ACHN (cell line): Measurements from ENCODE around the gene CCDC85A.

Experiments
- DNase-seq: peaks from one replicate; pipeline ENCODE4 v3.0.0-alpha.2; 2015
- in situ Hi-C: cut with HindIII; loops from 2 replicates; pipeline ENCODE4 v1.10.0; 2017; ENCODE audit warnings: low sequenced_read_pairs, low pct_ligation_motif_present, low pct_unique_long_range_greater_than_20kb

The CCDC85A gene

DNA sequence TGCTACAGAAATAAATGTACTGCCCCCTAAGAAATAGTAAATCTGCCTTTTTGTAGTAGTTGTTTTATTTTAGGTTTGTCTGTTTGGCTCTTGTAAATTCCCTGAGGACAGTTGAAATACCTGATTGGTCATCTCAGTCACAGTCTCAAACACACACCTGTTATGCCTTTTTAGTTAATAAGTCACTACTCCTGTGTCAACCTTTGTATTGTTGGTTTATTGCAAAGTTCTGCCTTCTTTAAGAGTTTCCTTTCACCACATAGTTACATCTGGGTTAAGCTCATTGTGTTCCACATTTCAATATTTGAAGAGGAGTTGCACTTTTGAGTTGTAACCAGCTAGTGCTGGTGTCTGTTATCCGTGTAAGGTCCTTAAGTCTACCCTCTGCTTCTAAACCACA, 198.7 kb downstream of the CCDC85A start:
- no peak for DNase-seq
- in situ Hi-C loops, result no loop called here

DNA sequence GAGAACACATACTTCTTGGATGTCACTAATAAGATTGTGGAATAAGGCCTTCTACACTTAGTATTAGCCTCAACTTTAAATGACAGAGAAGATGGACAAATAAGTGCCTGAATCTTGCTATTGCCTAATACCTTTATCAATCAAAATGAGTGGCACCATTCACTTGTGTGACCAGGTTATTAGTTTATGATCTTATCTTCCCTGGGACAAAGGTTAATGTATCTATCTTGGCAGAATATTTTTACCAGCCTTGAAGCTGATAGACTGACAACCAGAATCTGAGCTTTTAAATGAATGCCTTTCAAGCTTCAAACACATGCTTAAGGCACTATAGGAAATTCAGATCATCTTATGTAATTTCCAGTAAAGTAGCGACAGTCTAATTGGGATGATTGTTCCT, 202.9 kb downstream of the CCDC85A start:
- in situ Hi-C loops, result no loop called here
- DNase-seq, result no peak

DNA sequence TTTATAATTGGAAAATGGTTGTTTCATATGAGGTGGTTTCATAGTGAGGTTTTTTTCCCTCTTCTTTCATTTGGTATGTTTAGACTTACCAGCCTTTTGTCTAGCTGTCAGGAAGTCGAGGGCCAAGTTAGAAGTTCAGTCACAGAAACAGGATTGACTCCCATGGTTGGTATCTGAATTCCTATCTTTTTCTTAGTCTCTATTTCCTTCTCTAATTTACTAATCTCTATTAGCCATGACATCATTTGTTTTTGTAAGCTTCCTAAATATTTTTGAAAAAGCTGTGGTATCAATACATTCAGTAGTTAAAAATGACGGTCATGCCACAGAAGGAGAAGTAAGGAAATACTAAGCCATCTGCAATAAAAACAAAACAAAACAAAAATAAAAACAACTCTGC, 206.9 kb downstream of the CCDC85A start:
- in situ Hi-C loops, result no loop called here
- no peak for DNase-seq

DNA sequence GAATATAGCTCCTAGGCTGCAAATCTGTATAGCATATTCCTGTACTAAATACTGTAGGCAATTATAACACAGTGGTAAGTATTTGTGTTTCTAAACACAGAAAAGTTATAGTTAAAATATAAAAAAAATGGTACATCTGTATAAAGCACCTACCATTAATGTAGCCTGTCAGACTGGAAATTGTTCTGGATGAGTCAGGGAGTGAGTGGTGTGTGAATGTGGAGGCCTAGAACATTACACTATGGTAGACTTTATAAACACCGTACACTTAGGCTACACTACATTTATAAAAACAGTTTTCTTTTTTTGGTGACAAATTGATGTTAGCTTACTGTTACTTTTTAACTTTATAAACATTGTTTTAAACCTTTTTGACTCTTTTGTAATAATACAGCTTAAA, 226.3 kb downstream of the CCDC85A start:
- in situ Hi-C loops, result no loop called here
- DNase-seq, result no peak

DNA sequence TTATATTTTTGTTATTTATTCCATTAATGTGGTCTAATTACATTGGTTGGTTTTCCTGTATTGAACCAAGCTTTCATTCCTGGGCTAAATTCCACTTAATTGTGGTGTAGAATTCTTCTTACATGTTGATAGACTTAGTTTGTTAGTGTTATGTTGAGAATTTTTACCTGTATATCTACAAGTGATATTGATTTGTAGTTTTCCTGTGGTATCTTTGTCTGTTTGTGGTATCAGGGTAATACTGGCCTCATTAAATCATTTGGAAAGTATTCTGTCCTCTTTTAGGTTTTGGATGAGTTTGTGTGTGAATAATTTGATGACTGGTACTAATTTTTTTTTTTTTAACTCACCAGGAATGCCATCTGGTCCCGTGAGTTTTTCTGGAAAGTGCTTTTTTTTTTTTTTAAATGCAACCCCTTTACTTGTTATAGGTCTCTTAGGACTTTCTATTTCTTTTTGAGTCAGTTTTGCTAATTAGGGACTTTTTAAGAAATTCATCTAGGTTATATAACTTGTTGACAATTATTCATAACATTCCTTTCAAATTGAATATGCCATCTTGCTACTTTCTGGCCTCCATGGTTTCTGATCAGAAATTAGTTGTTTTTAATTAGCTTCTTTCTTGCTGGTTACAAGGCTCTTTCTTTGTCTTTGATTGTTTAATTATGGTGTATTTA, 232.8 kb downstream of the CCDC85A start:
- in situ Hi-C loops, result no loop called here
- no peak for DNase-seq
